CD14-positive monocyte (primary cell): ENCODE measurements around the gene RHBG. TPM values are rescaled to one million over a fixed set of nuclear protein-coding genes. Genes with fewer than 3 reads are reported as not detected.

ENCODE experiments used
- DNase-seq, 3 donors: peaks; one replicate each; pipeline ENCODE4 v3.0.0-alpha.2; 2011 to 2022
- H2AFZ ChIP-seq: 2 replicates; pipeline ENCODE4 v1.6.0; 2012; ENCODE audit warnings: mild to moderate bottlenecking, low read depth, low read length, inconsistent platforms; ENCODE audit not compliant: insufficient read depth, poor library complexity, severe bottlenecking
- H3K27ac ChIP-seq, 2 donors: 1 replicate in 1 of 2; 2 replicates in 1 of 2; pipeline ENCODE4 v1.5.1; 2012 to 2013; ENCODE audit warnings: low read length in 2 of 2, control low read depth in 1 of 2, inconsistent platforms in 1 of 2, low read depth in 1 of 2, mild to moderate bottlenecking in 1 of 2
- H3K27me3 ChIP-seq, 2 donors: one replicate each; pipeline versions ENCODE4 v1.6.0 to v1.6.1; 2011 to 2013; ENCODE audit warnings: low read length in 2 of 2; ENCODE audit not compliant: control insufficient read depth in 2 of 2, insufficient read depth in 2 of 2
- H3K36me3 ChIP-seq, 2 donors: replicated peaks in 1 of 2; 1 replicate in 1 of 2; 2 replicates in 1 of 2; pipeline versions ENCODE4 v1.5.1 to v1.6.1; 2012 to 2013; ENCODE audit warnings: low read length in 2 of 2, control low read depth in 1 of 2, inconsistent platforms in 1 of 2, mild to moderate bottlenecking in 1 of 2; ENCODE audit not compliant: insufficient read depth in 2 of 2, control insufficient read depth in 1 of 2
- H3K4me1 ChIP-seq, 2 donors: 1 replicate in 1 of 2; 2 replicates in 1 of 2; pipeline versions ENCODE4 v1.5.1 to v1.6.1; 2012 to 2013; ENCODE audit warnings: low read length in 2 of 2, control low read depth in 1 of 2, inconsistent platforms in 1 of 2, mild to moderate bottlenecking in 1 of 2, moderate library complexity in 1 of 2; ENCODE audit not compliant: insufficient read depth in 2 of 2, control insufficient read depth in 1 of 2
- H3K4me2 ChIP-seq: replicated peaks from 2 replicates; pipeline ENCODE3; 2012; ENCODE audit warnings: low read length, moderate library complexity, mild to moderate bottlenecking; ENCODE audit not compliant: poor library complexity, severe bottlenecking; ENCODE audit errors: extremely low read depth
- H3K4me3 ChIP-seq, 3 experiments: fragments of 200-600 bp in 1 of 3; sonication (generic) in 1 of 3; replicated peaks in 1 of 3; 1 replicate in 2 of 3; 2 replicates in 1 of 3; pipeline ENCODE4 v1.5.1; 2011 to 2013; ENCODE audit warnings: low read length in 3 of 3, mild to moderate bottlenecking in 3 of 3, control low read depth in 2 of 3, low read depth in 2 of 3, inconsistent platforms in 1 of 3, moderate library complexity in 1 of 3
- H3K79me2 ChIP-seq: 2 replicates; pipeline ENCODE4 v1.6.0; 2012; ENCODE audit warnings: mild to moderate bottlenecking, control low read depth, inconsistent platforms, low read length, moderate library complexity; ENCODE audit not compliant: insufficient read depth
- H3K9ac ChIP-seq: 2 replicates; pipeline ENCODE4 v1.6.0; 2017; ENCODE audit warnings: low read length, mild to moderate bottlenecking; ENCODE audit not compliant: insufficient read depth, poor library complexity, severe bottlenecking
- H3K9me3 ChIP-seq, 2 donors: replicated peaks in 1 of 2; 1 replicate in 1 of 2; 2 replicates in 1 of 2; pipeline versions ENCODE4 v1.5.1 to v1.6.1; 2012 to 2013; ENCODE audit warnings: low read length in 2 of 2, control low read depth in 1 of 2; ENCODE audit not compliant: control insufficient read depth in 1 of 2, insufficient read depth in 1 of 2
- H4K20me1 ChIP-seq: 2 replicates; pipeline ENCODE4 v1.6.0; 2012; ENCODE audit warnings: mild to moderate bottlenecking, low read length, control low read depth, moderate library complexity; ENCODE audit not compliant: insufficient read depth
- H3K27ac Mint-ChIP-seq, 7 donors: one replicate each; pipeline ENCODE4 v1.8.0; 2020; ENCODE audit warnings: mild to moderate bottlenecking in 7 of 7, mixed read lengths in 7 of 7, moderate library complexity in 6 of 7, inconsistent platforms in 2 of 7
- H3K27me3 Mint-ChIP-seq, 3 donors: one replicate each; pipeline ENCODE4 v1.8.0; 2021 to 2022; ENCODE audit warnings: low read depth in 3 of 3, mild to moderate bottlenecking in 3 of 3, mixed read lengths in 3 of 3, moderate library complexity in 3 of 3, inconsistent platforms in 1 of 3
- H3K36me3 Mint-ChIP-seq, 2 donors: one replicate each; pipeline ENCODE4 v1.8.0; 2020; ENCODE audit warnings: mixed read lengths in 2 of 2, inconsistent platforms in 1 of 2, mild to moderate bottlenecking in 1 of 2
- H3K4me1 Mint-ChIP-seq: one replicate; pipeline ENCODE4 v1.8.0; 2020; ENCODE audit warnings: mild to moderate bottlenecking, mixed read lengths
- H3K4me3 Mint-ChIP-seq, 2 donors: one replicate each; pipeline ENCODE4 v1.8.0; 2020; ENCODE audit warnings: mild to moderate bottlenecking in 2 of 2, mixed read lengths in 2 of 2, moderate library complexity in 1 of 2
- H3K9me3 Mint-ChIP-seq, 7 donors: one replicate each; pipeline ENCODE4 v1.8.0; 2020 to 2022; ENCODE audit warnings: mixed read lengths in 7 of 7, mild to moderate bottlenecking in 6 of 7, moderate library complexity in 6 of 7, inconsistent platforms in 2 of 7
- WGBS: methylation state at CpG from one replicate; pipeline ENCODE4 v1.1.5; 2013; ENCODE audit warnings: missing lambda C conversion rate; ENCODE audit not compliant: insufficient coverage; 5-methylcytosine and 5-hydroxymethylcytosine counted together
- intact Hi-C, 2 donors: fragments of 100-400 bp; cut with micrococcal nuclease; formaldehyde crosslinking; loops; one replicate each; pipeline versions ENCODE4 v1.15.0 to v1.15.1; 2023
- polyA plus RNA-seq, 3 donors: library from polyadenylated mRNA; depleted of rRNA in 1 of 3; unstranded in 2 of 3; stranded (reverse) in 1 of 3; fragments of 300-500 nt in 2 of 3; fragments of >200 nt in 1 of 3; fragmentation: Illumina TruSeq in 2 of 3; gene quantifications; 1 replicate in 2 of 3; 2 replicates in 1 of 3; pipeline ENCODE4 v1.2.3, GENCODE V29; 2012 to 2021
- TF ChIP-seq, protein P1 (sequence below): fragments of 200-600 bp; IDR thresholded peaks from one replicate; pipeline ENCODE4 v1.8.0; 2022; ENCODE audit warnings: antibody characterized with exemption, mild to moderate bottlenecking

Gene RHBG
- polyA plus RNA-seq, 3 donors: 0.08 TPM; not detected in 2

DNA sequence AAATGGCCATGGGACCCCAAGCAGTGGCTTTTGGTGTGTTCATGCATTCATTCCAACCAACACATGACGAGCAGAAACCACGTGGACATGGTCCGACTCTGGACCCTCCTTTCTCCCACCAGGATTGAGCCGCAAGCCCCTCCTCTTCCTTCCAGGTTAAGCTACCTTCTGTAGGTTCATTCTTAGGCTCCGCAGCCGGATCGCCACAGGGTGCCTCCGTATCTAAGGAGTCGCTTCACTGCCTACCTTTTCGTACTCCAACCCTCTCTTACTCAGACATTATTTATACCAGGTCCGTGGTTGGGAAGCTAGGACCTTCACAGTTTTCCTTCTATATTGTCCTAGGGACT lies 63.6 kb downstream of the RHBG start:
- no peak overlapping the region for H2AFZ ChIP-seq
- no peak overlapping the region for H3K4me3 ChIP-seq
- peaks cover 3 to 64% of the 10 kb centered on the region in 2 donors for H3K9me3 ChIP-seq
- no peak overlapping the region for H3K9ac ChIP-seq
- H4K20me1 ChIP-seq: no peaks in the 10 kb centered on the region
- H3K9me3 Mint-ChIP-seq: peaks cover 0 to 21% (median 14%) of the 10 kb centered on the region in 7 donors
- no peak overlapping the region for H3K27ac ChIP-seq
- no peak for DNase-seq
- TF ChIP-seq, protein P1, sequence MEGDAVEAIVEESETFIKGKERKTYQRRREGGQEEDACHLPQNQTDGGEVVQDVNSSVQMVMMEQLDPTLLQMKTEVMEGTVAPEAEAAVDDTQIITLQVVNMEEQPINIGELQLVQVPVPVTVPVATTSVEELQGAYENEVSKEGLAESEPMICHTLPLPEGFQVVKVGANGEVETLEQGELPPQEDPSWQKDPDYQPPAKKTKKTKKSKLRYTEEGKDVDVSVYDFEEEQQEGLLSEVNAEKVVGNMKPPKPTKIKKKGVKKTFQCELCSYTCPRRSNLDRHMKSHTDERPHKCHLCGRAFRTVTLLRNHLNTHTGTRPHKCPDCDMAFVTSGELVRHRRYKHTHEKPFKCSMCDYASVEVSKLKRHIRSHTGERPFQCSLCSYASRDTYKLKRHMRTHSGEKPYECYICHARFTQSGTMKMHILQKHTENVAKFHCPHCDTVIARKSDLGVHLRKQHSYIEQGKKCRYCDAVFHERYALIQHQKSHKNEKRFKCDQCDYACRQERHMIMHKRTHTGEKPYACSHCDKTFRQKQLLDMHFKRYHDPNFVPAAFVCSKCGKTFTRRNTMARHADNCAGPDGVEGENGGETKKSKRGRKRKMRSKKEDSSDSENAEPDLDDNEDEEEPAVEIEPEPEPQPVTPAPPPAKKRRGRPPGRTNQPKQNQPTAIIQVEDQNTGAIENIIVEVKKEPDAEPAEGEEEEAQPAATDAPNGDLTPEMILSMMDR: no peak
- H3K36me3 ChIP-seq: no peaks in the 10 kb centered on the region
- H3K36me3 Mint-ChIP-seq: peaks cover 5 to 18% of the 10 kb centered on the region in 2 donors
- H3K4me1 Mint-ChIP-seq: peaks cover 17% of the 10 kb centered on the region
- intact Hi-C loops: no loop called here
- H3K4me1 ChIP-seq: peaks cover 15 to 16% of the 10 kb centered on the region in 2 donors
- no peaks in the 10 kb centered on the region for H3K79me2 ChIP-seq
- 11% methylated on average over 10 of the region's 11 CpGs for WGBS
- H3K27me3 Mint-ChIP-seq: peaks cover 97 to 100% (median 98%) of the 10 kb centered on the region in 3 donors
- H3K4me2 ChIP-seq: no peak overlapping the region
- H3K27ac Mint-ChIP-seq: no peak overlapping the region
- peak overlapping the region in 1 of 2 donors; percentile 43 for H3K4me3 Mint-ChIP-seq
- H3K27me3 ChIP-seq: peaks cover 92 to 98% of the 10 kb centered on the region in 2 donors

DNA sequence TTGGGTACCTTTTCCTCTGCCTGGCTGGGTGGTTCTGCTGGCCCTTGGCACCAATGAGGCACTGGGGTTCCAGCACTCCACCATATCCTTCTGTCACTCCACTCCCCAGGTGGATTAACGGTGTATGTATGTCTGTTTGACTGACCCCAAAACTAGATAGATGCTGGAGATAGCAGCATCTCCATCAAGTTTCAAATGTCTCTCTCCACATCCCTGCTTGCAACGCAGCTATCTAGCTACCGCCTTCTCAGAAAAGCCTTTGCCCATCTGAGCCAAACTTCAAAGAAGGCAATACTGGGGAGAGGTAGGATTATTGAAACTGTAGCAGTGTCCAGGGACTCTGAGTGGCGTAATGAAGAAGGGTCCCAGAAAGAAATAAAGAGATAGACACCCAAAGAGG lies 64.0 kb downstream of the RHBG start:
- H2AFZ ChIP-seq: no peak overlapping the region
- H4K20me1 ChIP-seq: no peaks in the 10 kb centered on the region
- H3K4me2 ChIP-seq: no peak overlapping the region
- H3K27me3 ChIP-seq: peaks cover 92 to 98% of the 10 kb centered on the region in 2 donors
- no peak for DNase-seq
- peaks cover 5 to 18% of the 10 kb centered on the region in 2 donors for H3K36me3 Mint-ChIP-seq
- TF ChIP-seq, protein P1: no peak
- H3K36me3 ChIP-seq: no peaks in the 10 kb centered on the region
- no peak overlapping the region for H3K27ac Mint-ChIP-seq
- H3K4me3 Mint-ChIP-seq: peak overlapping the region in 1 of 2 donors; percentile 43
- H3K79me2 ChIP-seq: no peaks in the 10 kb centered on the region
- peaks cover 0 to 21% (median 14%) of the 10 kb centered on the region in 7 donors for H3K9me3 Mint-ChIP-seq
- peaks cover 3 to 64% of the 10 kb centered on the region in 2 donors for H3K9me3 ChIP-seq
- H3K4me1 ChIP-seq: peaks cover 15 to 16% of the 10 kb centered on the region in 2 donors
- H3K4me3 ChIP-seq: no peak overlapping the region
- intact Hi-C loops: no loop called here
- WGBS: 60% methylated on average over 1 of the region's 4 CpGs
- H3K27me3 Mint-ChIP-seq: peaks cover 97 to 100% (median 98%) of the 10 kb centered on the region in 3 donors
- H3K4me1 Mint-ChIP-seq: peaks cover 17% of the 10 kb centered on the region
- no peak overlapping the region for H3K9ac ChIP-seq
- no peak overlapping the region for H3K27ac ChIP-seq
